H9 (cell line): Measurements from ENCODE around the gene ASCC1. TPM values are rescaled to one million over a fixed set of nuclear protein-coding genes. Genes with fewer than 3 reads are reported as not detected.

Experiments
- DNase-seq: peaks from one replicate; pipeline ENCODE4 v3.0.0-alpha.2; 2017
- H2AFZ ChIP-seq: one replicate; pipeline ENCODE4 v1.6.1; 2013; ENCODE audit warnings: mild to moderate bottlenecking, low read length, control low read depth, moderate library complexity
- H2AK5ac ChIP-seq: 2 replicates; pipeline ENCODE4 v1.6.1; 2013; ENCODE audit warnings: low read length, control low read depth, mixed read lengths; ENCODE audit not compliant: insufficient read length
- H2BK120ac ChIP-seq: one replicate; pipeline ENCODE4 v1.6.1; 2013; ENCODE audit warnings: low read depth, mild to moderate bottlenecking, low read length, control low read depth, inconsistent platforms; ENCODE audit not compliant: poor library complexity, severe bottlenecking
- H2BK12ac ChIP-seq: 2 replicates; pipeline ENCODE4 v1.6.1; 2013; ENCODE audit warnings: low read length, control low read depth, mixed read lengths, low read depth; ENCODE audit not compliant: insufficient read length
- H2BK15ac ChIP-seq: 2 replicates; pipeline ENCODE4 v1.6.1; 2013; ENCODE audit warnings: low read depth, low read length, control low read depth
- H2BK20ac ChIP-seq: one replicate; pipeline ENCODE4 v1.6.1; 2013; ENCODE audit warnings: low read depth, mild to moderate bottlenecking, low read length, control low read depth, inconsistent platforms; ENCODE audit not compliant: poor library complexity, severe bottlenecking
- H2BK5ac ChIP-seq: 2 replicates; pipeline ENCODE4 v1.6.1; 2013; ENCODE audit warnings: low read length, control low read depth, mixed read lengths; ENCODE audit not compliant: insufficient read length
- H3K14ac ChIP-seq: 2 replicates; pipeline ENCODE4 v1.6.1; 2013; ENCODE audit warnings: low read length, control low read depth; ENCODE audit not compliant: insufficient read depth
- H3K18ac ChIP-seq: 2 replicates; pipeline ENCODE4 v1.6.1; 2013; ENCODE audit warnings: low read depth, mild to moderate bottlenecking, mixed read lengths, low read length, control low read depth; ENCODE audit not compliant: insufficient read length
- H3K23ac ChIP-seq: 2 replicates; pipeline ENCODE4 v1.6.1; 2013; ENCODE audit warnings: low read length, control low read depth, mixed read lengths, low read depth; ENCODE audit not compliant: insufficient read length
- H3K23me2 ChIP-seq: 2 replicates; pipeline ENCODE4 v1.6.1; 2013; ENCODE audit warnings: low read depth, mild to moderate bottlenecking, mixed read lengths, low read length, control low read depth; ENCODE audit not compliant: insufficient read length, poor library complexity, severe bottlenecking
- H3K27ac ChIP-seq: 2 replicates; pipeline ENCODE4 v1.5.1; 2013; ENCODE audit warnings: low read length, control low read depth, mixed read lengths, low read depth; ENCODE audit not compliant: insufficient read length
- H3K27me3 ChIP-seq: 2 replicates; pipeline ENCODE4 v1.6.1; 2013; ENCODE audit warnings: low read length, control low read depth, inconsistent platforms; ENCODE audit not compliant: insufficient read depth
- H3K4ac ChIP-seq: 2 replicates; pipeline ENCODE4 v1.6.1; 2013; ENCODE audit warnings: low read depth, mild to moderate bottlenecking, control low read depth, inconsistent platforms, low read length, moderate library complexity
- H3K4me1 ChIP-seq: 2 replicates; pipeline ENCODE4 v1.6.1; 2013; ENCODE audit warnings: low read length, control low read depth, inconsistent platforms; ENCODE audit not compliant: insufficient read depth
- H3K4me2 ChIP-seq: 2 replicates; pipeline ENCODE4 v1.6.1; 2013; ENCODE audit warnings: low read length, control low read depth, mixed read lengths; ENCODE audit not compliant: insufficient read length, insufficient read depth
- H3K56ac ChIP-seq: 2 replicates; pipeline ENCODE4 v1.6.1; 2013; ENCODE audit warnings: low read depth, mild to moderate bottlenecking, mixed read lengths, low read length, control low read depth; ENCODE audit not compliant: insufficient read length
- H3K79me1 ChIP-seq: 2 replicates; pipeline ENCODE4 v1.6.1; 2013; ENCODE audit warnings: low read depth, mild to moderate bottlenecking, moderate library complexity, low read length, control low read depth, inconsistent platforms; ENCODE audit not compliant: insufficient read depth, poor library complexity, severe bottlenecking
- H3K79me2 ChIP-seq: 2 replicates; pipeline ENCODE4 v1.6.1; 2013; ENCODE audit warnings: low read length, control low read depth, inconsistent platforms; ENCODE audit not compliant: insufficient read depth
- H3K9ac ChIP-seq: 2 replicates; pipeline ENCODE4 v1.6.1; 2013; ENCODE audit warnings: low read length, control low read depth, mixed read lengths; ENCODE audit not compliant: insufficient read length; ENCODE audit errors: extremely low read depth
- H3K9me3 ChIP-seq: one replicate; pipeline ENCODE4 v1.6.1; 2013; ENCODE audit warnings: low read depth, low read length, inconsistent platforms; ENCODE audit not compliant: control insufficient read depth
- H3T11ph ChIP-seq: one replicate; pipeline ENCODE4 v1.6.1; 2013; ENCODE audit warnings: mild to moderate bottlenecking, low read length, control low read depth, inconsistent platforms
- H4K20me1 ChIP-seq: one replicate; pipeline ENCODE4 v1.6.1; 2013; ENCODE audit not compliant: control insufficient read depth, insufficient read length, insufficient read depth
- H4K5ac ChIP-seq: 2 replicates; pipeline ENCODE4 v1.6.1; 2013; ENCODE audit warnings: low read depth, mild to moderate bottlenecking, mixed read lengths, low read length, control low read depth; ENCODE audit not compliant: insufficient read length
- H4K8ac ChIP-seq: replicated peaks from 2 replicates; pipeline ENCODE4 v1.6.1; 2013; ENCODE audit warnings: low read length, control low read depth, mixed read lengths, low read depth; ENCODE audit not compliant: insufficient read length
- H4K91ac ChIP-seq: 2 replicates; pipeline ENCODE4 v1.6.1; 2013; ENCODE audit warnings: low read depth, mild to moderate bottlenecking, moderate library complexity, mixed read lengths, low read length, control low read depth; ENCODE audit not compliant: insufficient read length
- H3K27ac Mint-ChIP-seq, 3 experiments: 2 replicates in 2 of 3; 3 replicates in 1 of 3; pipeline ENCODE4 v1.8.0; 2020 to 2021; ENCODE audit warnings: mixed read lengths in 3 of 3, mild to moderate bottlenecking in 1 of 3, moderate library complexity in 1 of 3
- H3K27me3 Mint-ChIP-seq: 2 replicates; pipeline ENCODE4 v1.8.0; 2021; ENCODE audit warnings: low read depth, mild to moderate bottlenecking, moderate library complexity, mixed read lengths
- H3K36me3 Mint-ChIP-seq, 3 experiments: 2 replicates in 2 of 3; 3 replicates in 1 of 3; pipeline ENCODE4 v1.8.0; 2020 to 2021; ENCODE audit warnings: low read depth in 3 of 3, mixed read lengths in 3 of 3; ENCODE audit not compliant: insufficient read depth in 1 of 3
- H3K4me1 Mint-ChIP-seq, 2 experiments: 2 replicates each; pipeline ENCODE4 v1.8.0; 2020; ENCODE audit warnings: mixed read lengths in 2 of 2
- H3K4me3 Mint-ChIP-seq, 2 experiments: 2 replicates in 1 of 2; 3 replicates in 1 of 2; pipeline ENCODE4 v1.8.0; 2020 to 2021; ENCODE audit warnings: mild to moderate bottlenecking in 2 of 2, mixed read lengths in 2 of 2, moderate library complexity in 1 of 2
- H3K9me3 Mint-ChIP-seq, 2 experiments: 2 replicates in 1 of 2; 3 replicates in 1 of 2; pipeline ENCODE4 v1.8.0; 2020; ENCODE audit warnings: mild to moderate bottlenecking in 2 of 2, mixed read lengths in 2 of 2, moderate library complexity in 1 of 2
- CTCF ChIP-seq: fragments of 200-600 bp; sonication (generic); conservative IDR thresholded peaks from 3 replicates; pipeline ENCODE4 v1.8.0; 2021; ENCODE audit warnings: antibody characterized with exemption, mild to moderate bottlenecking
- WGBS: extraction: QIAGEN DNeasy Blood & Tissue Kit; methylation state at CpG from one replicate; pipeline ENCODE4 v1.1.7; 2013; ENCODE audit warnings: missing lambda C conversion rate, low lambda C conversion rate, mixed read lengths; ENCODE audit not compliant: insufficient read length; ENCODE audit errors: extremely low coverage; 5-methylcytosine and 5-hydroxymethylcytosine counted together
- total RNA-seq: library from RNA; stranded (reverse); gene quantifications from 2 replicates; pipeline ENCODE4 v1.2.1, GENCODE V29; 2021

The ASCC1 gene
- total RNA-seq, 1 experiment from 2014 or later = 41.2 TPM

- no peak overlapping the region for H3K18ac ChIP-seq
- H2BK120ac ChIP-seq = no peak overlapping the region
- no peaks in the 10 kb centered on the region for H3K9me3 ChIP-seq
- H3K4ac ChIP-seq = no peak overlapping the region
- H2BK12ac ChIP-seq = no peak overlapping the region
- H4K20me1 ChIP-seq = no peaks in the 10 kb centered on the region
- H2BK5ac ChIP-seq = no peak overlapping the region
- H3K27ac ChIP-seq = no peak overlapping the region
- no peak overlapping the region for H3K4me3 Mint-ChIP-seq
- peak overlapping the region in 2 of 3 experiments; percentile 84; a peak in 4 of 7 replicates for H3K27ac Mint-ChIP-seq
- no peaks in the 10 kb centered on the region for H3K36me3 Mint-ChIP-seq
- no peak overlapping the region for H2AK5ac ChIP-seq
- H3K14ac ChIP-seq = no peak overlapping the region
- H2BK20ac ChIP-seq = no peak overlapping the region
- H3K23me2 ChIP-seq = peaks cover 4% of the 10 kb centered on the region
- no peaks in the 10 kb centered on the region for H3K27me3 Mint-ChIP-seq
- no peak overlapping the region for H3T11ph ChIP-seq
- no peak overlapping the region for H3K4me2 ChIP-seq
- no peak for DNase-seq
- H3K4me1 ChIP-seq = peaks cover 11% of the 10 kb centered on the region
- H4K5ac ChIP-seq = no peak overlapping the region
- no CpG with 5 or more reads among the region's 4 CpGs for WGBS
- H3K56ac ChIP-seq = no peak overlapping the region
- no peak overlapping the region for H3K9ac ChIP-seq
- H3K79me1 ChIP-seq = no peaks in the 10 kb centered on the region
- H4K91ac ChIP-seq = no peak overlapping the region
- no peaks in the 10 kb centered on the region for H3K79me2 ChIP-seq
- no peak overlapping the region for H2BK15ac ChIP-seq
- no peak overlapping the region for H3K23ac ChIP-seq
- no peak overlapping the region for H2AFZ ChIP-seq
- H3K27me3 ChIP-seq = no peaks in the 10 kb centered on the region
- H4K8ac ChIP-seq = no peak overlapping the region
- H3K4me1 Mint-ChIP-seq = peaks cover 48 to 57% of the 10 kb centered on the region in 2 experiments
- peak; percentile 41; the same call in 2 of the 3 replicates for TF ChIP-seq CTCF
- no peaks in the 10 kb centered on the region; a peak in 1 of 5 replicates for H3K9me3 Mint-ChIP-seq
Measured at GRCh38 chr10:72258617-72259016, 42.5 kb upstream of the ASCC1 start.
